Right atrium auricular region (tissue), 2 donors: ENCODE results near the gene WDR4. TPM values are rescaled to one million over a fixed set of nuclear protein-coding genes. Genes with fewer than 3 reads are reported as not detected.
A peak's percentile ranks its signal among the peaks of the same experiment; 100 is the strongest.

ENCODE experiments used
- DNase-seq: peaks from one replicate; pipeline ENCODE4 v3.0.0-alpha.2; 2019; ENCODE audit warnings: low spot score
- H3K27ac ChIP-seq, 2 donors: fragments of 200-600 bp; sonication (generic); 1 replicate in 1 of 2; 2 replicates in 1 of 2; pipeline ENCODE4 v1.5.1; 2016 to 2019
- H3K27me3 ChIP-seq, 2 donors: fragments of 200-600 bp; sonication (generic); one replicate each; pipeline versions ENCODE4 v1.5.1 to v1.6.0; 2017 to 2019
- H3K36me3 ChIP-seq: fragments of 200-600 bp; sonication (generic); one replicate; pipeline ENCODE4 v1.5.1; 2016
- H3K4me1 ChIP-seq, 2 donors: fragments of 200-600 bp; sonication (generic); one replicate each; pipeline versions ENCODE4 v1.5.1 to v1.6.0; 2017 to 2019
- H3K4me3 ChIP-seq, 2 donors: fragments of 200-600 bp; sonication (generic); 1 replicate in 1 of 2; 2 replicates in 1 of 2; pipeline ENCODE4 v1.5.1; 2017 to 2019; ENCODE audit warnings: mild to moderate bottlenecking in 1 of 2, moderate library complexity in 1 of 2
- H3K9me3 ChIP-seq, 2 donors: fragments of 200-600 bp; sonication (generic); one replicate each; pipeline ENCODE4 v1.5.1; 2019
- total RNA-seq, 2 donors: library from RNA; depleted of rRNA; stranded (reverse); fragments of >200 nt; gene quantifications; one replicate each; pipeline ENCODE4 v1.1.0, GENCODE V29; 2016
- TF ChIP-seq, protein P1 (sequence below), 2 donors: fragments of 200-600 bp; sonication (generic); IDR thresholded peaks; one replicate each; pipeline ENCODE4 v1.5.1; 2019; ENCODE audit warnings: antibody characterized with exemption in 2 of 2

Gene WDR4
- total RNA-seq, 2 donors from 2014 or later = 1.7 to 4.8 TPM

DNA sequence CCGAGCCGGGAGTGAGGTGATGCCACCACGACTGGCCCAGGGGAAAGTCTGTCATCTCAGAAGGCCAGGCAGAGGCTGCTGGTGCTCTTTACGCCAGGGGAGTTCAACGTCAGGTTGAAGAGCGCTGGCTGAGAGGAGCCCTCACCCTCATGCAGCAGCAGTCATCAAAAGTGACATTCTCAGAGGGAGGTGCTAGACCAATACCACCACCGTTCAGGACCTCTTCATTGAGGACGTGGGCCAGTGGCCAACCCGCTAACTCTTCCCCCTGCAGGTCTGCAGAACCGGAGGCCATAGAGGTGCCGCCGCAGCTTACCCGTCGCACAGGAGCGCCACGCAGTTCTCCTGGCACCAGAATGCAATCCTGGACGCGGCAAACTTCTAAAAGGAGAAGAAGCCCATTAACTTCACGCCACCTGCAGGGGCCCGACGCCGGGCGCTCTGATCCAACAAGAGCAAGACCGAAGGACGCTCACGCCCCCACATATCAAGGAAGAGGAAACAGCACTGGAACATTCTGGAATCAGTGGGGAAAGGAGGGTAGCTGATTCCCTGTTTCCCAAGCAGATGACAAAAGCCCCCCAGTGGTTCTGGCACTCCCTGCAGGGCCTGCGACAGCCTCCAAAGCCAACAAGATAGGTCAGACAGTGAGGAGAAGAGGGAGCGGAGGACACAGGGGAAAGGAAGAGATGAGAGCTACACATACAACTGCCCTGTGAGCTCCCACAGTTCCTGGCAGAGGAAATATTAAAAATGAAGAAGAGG lies 24.9 kb downstream of the WDR4 start:
- no peaks in the 10 kb centered on the region for H3K9me3 ChIP-seq
- peaks cover 58% of the 10 kb centered on the region for H3K36me3 ChIP-seq
- TF ChIP-seq, protein P1, sequence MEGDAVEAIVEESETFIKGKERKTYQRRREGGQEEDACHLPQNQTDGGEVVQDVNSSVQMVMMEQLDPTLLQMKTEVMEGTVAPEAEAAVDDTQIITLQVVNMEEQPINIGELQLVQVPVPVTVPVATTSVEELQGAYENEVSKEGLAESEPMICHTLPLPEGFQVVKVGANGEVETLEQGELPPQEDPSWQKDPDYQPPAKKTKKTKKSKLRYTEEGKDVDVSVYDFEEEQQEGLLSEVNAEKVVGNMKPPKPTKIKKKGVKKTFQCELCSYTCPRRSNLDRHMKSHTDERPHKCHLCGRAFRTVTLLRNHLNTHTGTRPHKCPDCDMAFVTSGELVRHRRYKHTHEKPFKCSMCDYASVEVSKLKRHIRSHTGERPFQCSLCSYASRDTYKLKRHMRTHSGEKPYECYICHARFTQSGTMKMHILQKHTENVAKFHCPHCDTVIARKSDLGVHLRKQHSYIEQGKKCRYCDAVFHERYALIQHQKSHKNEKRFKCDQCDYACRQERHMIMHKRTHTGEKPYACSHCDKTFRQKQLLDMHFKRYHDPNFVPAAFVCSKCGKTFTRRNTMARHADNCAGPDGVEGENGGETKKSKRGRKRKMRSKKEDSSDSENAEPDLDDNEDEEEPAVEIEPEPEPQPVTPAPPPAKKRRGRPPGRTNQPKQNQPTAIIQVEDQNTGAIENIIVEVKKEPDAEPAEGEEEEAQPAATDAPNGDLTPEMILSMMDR (IDR thresholded peaks at IDR 0.05) = no peak
- no peaks in the 10 kb centered on the region for H3K4me1 ChIP-seq
- no peak for DNase-seq
- no peak overlapping the region for H3K27ac ChIP-seq
- H3K27me3 ChIP-seq = no peaks in the 10 kb centered on the region
- no peak overlapping the region for H3K4me3 ChIP-seq

DNA sequence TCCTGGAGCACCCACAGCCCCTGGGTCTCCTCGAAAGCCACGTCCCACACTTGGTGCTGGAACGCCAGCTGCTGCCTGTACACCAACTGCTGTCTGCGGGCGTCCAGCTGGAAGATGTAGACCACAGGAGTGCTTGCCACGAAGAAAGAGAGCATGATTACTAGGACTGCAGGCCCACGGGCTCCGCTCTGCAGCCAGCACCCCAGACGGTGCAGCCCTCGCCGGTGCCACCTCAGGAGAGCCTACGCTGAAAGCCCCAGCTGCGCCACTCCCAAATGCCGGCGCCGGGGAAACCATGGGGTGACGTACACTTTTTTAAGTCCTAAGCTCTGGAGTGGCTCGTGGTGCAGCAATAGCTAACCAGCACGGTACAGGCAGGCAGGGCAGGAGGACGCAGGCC lies 25.7 kb downstream of the WDR4 start:
- peaks cover 50% of the 10 kb centered on the region for H3K36me3 ChIP-seq
- H3K4me3 ChIP-seq = no peak overlapping the region
- H3K4me1 ChIP-seq = no peaks in the 10 kb centered on the region
- no peaks in the 10 kb centered on the region for H3K27me3 ChIP-seq
- H3K27ac ChIP-seq = no peak overlapping the region
- H3K9me3 ChIP-seq = no peaks in the 10 kb centered on the region
- TF ChIP-seq, protein P1 (IDR thresholded peaks at IDR 0.05) = no peak
- DNase-seq = no peak

DNA sequence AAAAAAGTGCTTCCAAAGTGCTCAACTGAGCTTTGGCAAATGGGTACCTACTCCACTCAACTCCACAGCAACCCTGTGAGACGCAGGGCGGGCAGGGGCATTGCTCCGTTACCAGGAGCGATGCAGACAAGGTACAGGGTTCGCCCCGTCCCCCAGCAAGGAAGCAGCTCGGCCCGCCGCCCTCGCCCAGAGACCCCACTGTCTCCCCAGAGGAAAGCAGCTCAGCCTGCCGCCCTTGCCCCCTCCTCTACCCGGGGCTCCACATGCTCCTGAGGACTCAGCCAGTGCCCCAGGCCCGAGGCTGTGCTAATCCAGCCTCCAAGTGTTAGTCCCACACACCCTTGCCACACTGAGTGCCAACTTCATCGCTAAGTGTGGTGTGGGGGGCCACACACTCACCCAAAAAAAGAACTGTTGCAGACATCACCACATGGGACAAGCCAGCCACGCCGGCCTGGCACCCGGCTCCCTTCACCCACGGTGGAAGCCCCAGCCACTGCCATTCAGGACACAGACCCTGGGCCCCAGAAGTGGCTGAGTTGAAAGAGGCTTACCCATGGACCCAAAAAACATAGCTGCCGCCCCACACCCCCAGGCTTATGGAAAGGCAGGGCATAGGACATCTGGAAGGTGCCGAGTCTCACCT lies 26.3 kb downstream of the WDR4 start:
- no peak overlapping the region for H3K4me3 ChIP-seq
- no peak overlapping the region for H3K27ac ChIP-seq
- no peak for DNase-seq
- TF ChIP-seq, protein P1 (IDR thresholded peaks at IDR 0.05) = no peak
- no peaks in the 10 kb centered on the region for H3K4me1 ChIP-seq
- H3K9me3 ChIP-seq = no peaks in the 10 kb centered on the region
- no peaks in the 10 kb centered on the region for H3K27me3 ChIP-seq
- H3K36me3 ChIP-seq = peaks cover 47% of the 10 kb centered on the region

DNA sequence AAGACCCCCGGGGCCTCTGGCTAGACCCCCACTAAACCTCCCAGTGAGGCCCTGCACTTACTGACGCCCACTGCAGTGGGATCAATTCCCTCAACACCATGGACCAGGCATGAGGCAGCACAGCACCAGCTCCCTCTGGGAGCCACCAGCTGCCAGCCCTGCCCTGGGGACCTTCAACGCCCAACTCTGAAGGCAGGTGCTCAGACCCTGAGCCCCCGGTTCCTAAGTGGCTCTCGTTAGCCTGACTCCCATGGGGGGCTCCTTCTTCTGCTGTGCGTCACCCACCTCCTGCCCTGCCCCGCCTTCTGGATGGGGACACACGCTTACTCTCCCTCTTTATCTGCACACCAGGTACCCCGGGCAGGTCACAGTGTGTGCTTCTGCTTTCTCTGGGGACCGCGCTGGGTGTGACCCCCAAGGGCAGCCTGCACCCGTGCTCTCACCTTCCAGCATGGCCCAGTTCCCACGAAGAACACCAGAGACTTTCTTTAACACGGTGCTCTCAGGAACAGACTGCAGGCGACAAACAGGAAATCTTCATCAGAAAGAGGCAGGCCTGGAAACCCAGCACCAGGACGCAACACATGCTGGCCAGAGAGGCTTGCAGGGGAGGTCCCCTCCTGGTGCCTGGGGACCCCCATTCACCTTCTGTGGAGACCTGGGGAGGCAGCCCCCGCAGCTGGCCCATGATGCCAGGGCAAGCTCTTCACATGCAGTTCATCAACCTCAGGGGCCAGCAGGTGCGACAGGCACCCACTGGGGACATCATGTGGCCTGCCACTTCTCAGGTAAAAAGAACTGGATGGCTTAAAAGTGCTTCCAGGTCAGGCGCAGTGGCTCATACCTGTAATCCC lies 27.3 kb downstream of the WDR4 start:
- H3K27ac ChIP-seq = no peak overlapping the region
- DNase-seq = no peak
- H3K36me3 ChIP-seq = peaks cover 54% of the 10 kb centered on the region
- no peak overlapping the region for H3K4me3 ChIP-seq
- TF ChIP-seq, protein P1 (IDR thresholded peaks at IDR 0.05) = no peak
- no peaks in the 10 kb centered on the region for H3K9me3 ChIP-seq
- no peaks in the 10 kb centered on the region for H3K27me3 ChIP-seq
- H3K4me1 ChIP-seq = no peaks in the 10 kb centered on the region

DNA sequence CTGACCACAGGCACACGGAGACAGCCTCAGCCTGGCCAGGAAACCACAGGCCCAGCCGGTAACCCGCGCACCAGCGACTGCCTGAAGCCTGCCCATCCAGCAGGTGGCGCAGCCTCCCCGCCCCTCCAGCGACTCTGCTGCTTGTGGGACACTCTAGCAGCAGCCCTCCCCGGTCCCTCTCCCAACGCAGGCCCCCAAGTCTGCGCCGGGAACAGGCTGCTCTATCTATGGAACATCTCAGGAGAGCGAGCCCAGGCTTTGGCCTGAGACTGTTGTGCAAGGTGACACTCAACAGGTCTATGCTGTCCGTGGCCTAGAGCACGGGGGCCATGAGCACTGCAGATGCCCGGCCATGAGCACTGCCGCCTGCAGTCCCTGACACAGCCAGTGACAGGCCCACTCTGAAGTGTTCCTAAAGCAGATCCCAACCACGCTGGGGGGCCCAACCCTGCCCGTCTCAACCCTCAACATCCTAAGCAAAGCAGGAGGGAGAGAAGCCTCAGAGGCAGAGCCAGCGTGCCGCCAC lies 28.4 kb downstream of the WDR4 start:
- Histone ChIP-seq H3K36me3 (peaks cover 56% of the 10 kb centered on the region), H3K27ac (no peak overlapping the region), H3K9me3 (no peaks in the 10 kb centered on the region), H3K4me3 (no peak overlapping the region), H3K27me3 (no peaks in the 10 kb centered on the region), H3K4me1 (no peaks in the 10 kb centered on the region)
- TF ChIP-seq, protein P1 (IDR thresholded peaks at IDR 0.05) = peak in 1 of 2 donors; percentile 37
- DNase-seq = no peak
